ENCODE results near the gene SPRED1.

DNA sequence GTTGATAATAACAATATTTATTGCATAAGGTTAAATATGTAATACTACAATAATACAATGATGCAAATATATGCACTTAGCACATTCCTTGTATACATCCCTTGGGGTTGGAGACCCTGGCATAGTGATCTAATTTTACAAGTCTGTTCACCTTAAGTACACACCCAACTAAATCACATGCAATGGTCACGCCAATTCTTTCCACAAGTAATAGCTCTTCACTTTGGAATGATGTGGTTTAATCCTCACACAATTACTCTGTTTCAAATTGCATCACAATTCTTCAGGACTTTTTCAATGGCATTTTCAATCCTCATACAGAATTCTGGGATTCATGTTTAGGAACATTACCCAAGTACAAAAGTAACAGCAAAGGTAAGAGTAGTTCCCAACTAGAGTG lies 27.3 kb upstream of the SPRED1 start:
- TF ChIP-seq, protein P1, sequence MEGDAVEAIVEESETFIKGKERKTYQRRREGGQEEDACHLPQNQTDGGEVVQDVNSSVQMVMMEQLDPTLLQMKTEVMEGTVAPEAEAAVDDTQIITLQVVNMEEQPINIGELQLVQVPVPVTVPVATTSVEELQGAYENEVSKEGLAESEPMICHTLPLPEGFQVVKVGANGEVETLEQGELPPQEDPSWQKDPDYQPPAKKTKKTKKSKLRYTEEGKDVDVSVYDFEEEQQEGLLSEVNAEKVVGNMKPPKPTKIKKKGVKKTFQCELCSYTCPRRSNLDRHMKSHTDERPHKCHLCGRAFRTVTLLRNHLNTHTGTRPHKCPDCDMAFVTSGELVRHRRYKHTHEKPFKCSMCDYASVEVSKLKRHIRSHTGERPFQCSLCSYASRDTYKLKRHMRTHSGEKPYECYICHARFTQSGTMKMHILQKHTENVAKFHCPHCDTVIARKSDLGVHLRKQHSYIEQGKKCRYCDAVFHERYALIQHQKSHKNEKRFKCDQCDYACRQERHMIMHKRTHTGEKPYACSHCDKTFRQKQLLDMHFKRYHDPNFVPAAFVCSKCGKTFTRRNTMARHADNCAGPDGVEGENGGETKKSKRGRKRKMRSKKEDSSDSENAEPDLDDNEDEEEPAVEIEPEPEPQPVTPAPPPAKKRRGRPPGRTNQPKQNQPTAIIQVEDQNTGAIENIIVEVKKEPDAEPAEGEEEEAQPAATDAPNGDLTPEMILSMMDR (IDR thresholded peaks at IDR 0.05; ENCODE audit: low read depth, low read length, poor library complexity, severe bottlenecking): no peak
- no peak for TF ChIP-seq EZH2phosphoT487 (IDR thresholded peaks at IDR 0.05; ENCODE audit: borderline replicate concordance, low read length)
